GM12865 (cell line): ENCODE results near the gene AFTPH.

Experiments
- DNase-seq: peaks from one replicate; pipeline ENCODE4 v3.0.0; 2010; ENCODE audit warnings: low read depth
- H3K4me3 ChIP-seq: 2 replicates; pipeline ENCODE4 v1.5.1; 2011; ENCODE audit warnings: mild to moderate bottlenecking, low read depth, low read length, control low read depth
- CTCF ChIP-seq: IDR thresholded peaks from 2 replicates; pipeline ENCODE4 v1.5.1; 2011; ENCODE audit warnings: low read length, control low read depth, low read depth, inconsistent platforms; ENCODE audit not compliant: insufficient read depth; ENCODE audit errors: missing control alignments

Gene AFTPH

GRCh38 chr2:64629329-64629781, 105.2 kb downstream of the AFTPH start:
- TF ChIP-seq CTCF, result no peak
- DNase-seq, result no peak
- H3K4me3 ChIP-seq, result no peak overlapping the region

- no peak overlapping the region for H3K4me3 ChIP-seq
- TF ChIP-seq CTCF, result no peak
- DNase-seq, result no peak
These were observed 105.7 kb downstream of the AFTPH start for GRCh38 chr2:64629875-64630274.

GRCh38 chr2:64630752-64631151, 106.6 kb downstream of the AFTPH start:
- TF ChIP-seq CTCF, result no peak
- DNase-seq, result no peak
- H3K4me3 ChIP-seq, result no peak overlapping the region

- TF ChIP-seq CTCF, result no peak
- DNase-seq, result no peak
- no peak overlapping the region for H3K4me3 ChIP-seq
These were observed 107.6 kb downstream of the AFTPH start for GRCh38 chr2:64631771-64632170.

- TF ChIP-seq CTCF, result no peak
- no peak for DNase-seq
- no peak overlapping the region for H3K4me3 ChIP-seq
These were observed 109.0 kb downstream of the AFTPH start for GRCh38 chr2:64632835-64633819.

- no peak for DNase-seq
- TF ChIP-seq CTCF, result no peak
These were observed 110.5 kb downstream of the AFTPH start for GRCh38 chr2:64634345-64635267.

More at GRCh38 chr2:64634345-64635267, 110.5 kb downstream of the AFTPH start:
- H3K4me3 ChIP-seq, result no peak overlapping the region
